Medulla oblongata (tissue), 1 donor: ENCODE data around the gene PPL.
A peak's percentile ranks its signal among the peaks of the same experiment; 100 is the strongest.
"Not testable (repeated sequence)": the region's sequence is repeated elsewhere in the genome, so short reads cannot be mapped to it uniquely, and the experiment has no call there.

Experiments used
- DNase-seq: peaks from one replicate; pipeline ENCODE4 v3.0.0-alpha.2; 2015; ENCODE audit errors: extremely low spot score

PPL gene

GRCh38 chr16:4936991-4937781 is at the start of gene PPL:
Gene PPL (minus strand): TSS chr16:4937148. CDS start chr16:4937045, 103 bp downstream.
- DNase-seq: no peak

- DNase-seq: no peak
Measured at GRCh38 chr16:4984174-4984990, 47.4 kb upstream of the PPL start.

- DNase-seq: peak; percentile 45
Measured at GRCh38 chr16:4982056-4982867, 45.3 kb upstream of the PPL start.

GRCh38 chr16:4981473-4981872 is 44.5 kb upstream of the PPL start:
- peak; percentile 42 for DNase-seq

- DNase-seq: no peak
Measured at GRCh38 chr16:4980691-4981090, 43.7 kb upstream of the PPL start.

- no peak for DNase-seq
Measured at GRCh38 chr16:4979736-4980660, 43.0 kb upstream of the PPL start.

- no peak for DNase-seq
Measured at GRCh38 chr16:4979164-4979563, 42.2 kb upstream of the PPL start.

GRCh38 chr16:4976611-4977145 is 39.7 kb upstream of the PPL start:
- no peak for DNase-seq

GRCh38 chr16:4976079-4976478 is 39.1 kb upstream of the PPL start:
- DNase-seq: peak; percentile 33

GRCh38 chr16:4972938-4973587 is 36.1 kb upstream of the PPL start:
- peak; percentile 88 for DNase-seq

- DNase-seq: peak; percentile 36
Measured at GRCh38 chr16:4970010-4970409, 33.1 kb upstream of the PPL start.

- no peak for DNase-seq
Measured at GRCh38 chr16:4968879-4969483, 32.0 kb upstream of the PPL start.

- not testable (repeated sequence) for DNase-seq
Measured at GRCh38 chr16:4968278-4968677, 31.3 kb upstream of the PPL start.

- DNase-seq: peak; percentile 22
Measured at GRCh38 chr16:4966736-4967453, 29.9 kb upstream of the PPL start.

GRCh38 chr16:4963527-4963926 is 26.6 kb upstream of the PPL start:
- DNase-seq: not testable (repeated sequence)

GRCh38 chr16:4962716-4963115 is 25.8 kb upstream of the PPL start:
- DNase-seq: peak; percentile 96

GRCh38 chr16:4960579-4960978 is 23.6 kb upstream of the PPL start:
- DNase-seq: peak; percentile 25

GRCh38 chr16:4958510-4959438 is 21.8 kb upstream of the PPL start:
- DNase-seq: peak; percentile 25
